GM13976 (cell line): Measurements from ENCODE around the gene SYT3.

Experiments
- DNase-seq: peaks from one replicate; pipeline ENCODE4 v3.0.0; 2012; ENCODE audit warnings: low spot score
- CTCF ChIP-seq: IDR thresholded peaks from 2 replicates; pipeline ENCODE4 v1.5.1; 2012; ENCODE audit warnings: borderline replicate concordance, mild to moderate bottlenecking; ENCODE audit not compliant: insufficient read depth; ENCODE audit errors: extremely low read depth, missing control alignments, control extremely low read depth
- in situ Hi-C: fragments of 300-500 bp; cut with MboI; formaldehyde crosslinking; loops from one replicate; pipeline ENCODE4 v1.12.0; 2022; ENCODE audit warnings: low sequenced_read_pairs, mixed read lengths, inconsistent platforms; ENCODE audit not compliant: unreplicated experiment

SYT3 gene

GRCh38 chr19:50676625-50677197, 37.0 kb upstream of the SYT3 start:
- in situ Hi-C loops = no loop called here
- DNase-seq = no peak
- TF ChIP-seq CTCF = no peak

GRCh38 chr19:50673118-50673517, 33.4 kb upstream of the SYT3 start:
- no peak for TF ChIP-seq CTCF
- in situ Hi-C loops = no loop called here
- DNase-seq = no peak

GRCh38 chr19:50670102-50670380, 30.4 kb upstream of the SYT3 start:
- DNase-seq = no peak
- TF ChIP-seq CTCF = no peak
- in situ Hi-C loops = no loop called here

GRCh38 chr19:50669302-50670101, 29.8 kb upstream of the SYT3 start:
- TF ChIP-seq CTCF = peak; percentile 59
- DNase-seq = peak; percentile 73
- in situ Hi-C loops = no loop called here

- DNase-seq = no peak
- TF ChIP-seq CTCF = no peak
- in situ Hi-C loops = no loop called here
Measured at GRCh38 chr19:50668879-50669278, 29.2 kb upstream of the SYT3 start.

- no peak for TF ChIP-seq CTCF
- in situ Hi-C loops = no loop called here
- DNase-seq = no peak
Measured at GRCh38 chr19:50668416-50668815, 28.7 kb upstream of the SYT3 start.
